Caco-2 (cell line): ENCODE data around the gene SH3BP4. TPM values are rescaled to one million over a fixed set of nuclear protein-coding genes. Genes with fewer than 3 reads are reported as not detected.
A peak's percentile ranks its signal among the peaks of the same experiment; 100 is the strongest.

Source experiments
- BruUV-seq: library from RNA; stranded (reverse); fragments of 400-500 nt; replicated peaks from 2 replicates; lab custom pipeline; 2021; lab: Mats Ljungman, UMichigan
- CTCF ChIA-PET: fragments of 300-600 bp; sonication (Branson Sonifier 250); formaldehyde crosslinking; loops from one replicate; lab custom pipeline; 2022; ENCODE audit warnings: antibody characterized with exemption; lab: Charles Lee
- POLR2A ChIA-PET: fragments of 300-600 bp; sonication (Branson Sonifier 250); formaldehyde crosslinking; loops from one replicate; lab custom pipeline; 2022; ENCODE audit warnings: antibody characterized with exemption; lab: Charles Lee
- DNase-seq, 2 experiments: peaks; one replicate each; pipeline versions ENCODE4 v3.0.0 to v3.0.0-alpha.2; 2020 to 2022
- H3K27me3 ChIP-seq: replicated peaks from 2 replicates; pipeline ENCODE4 v1.6.0; 2011; ENCODE audit warnings: low read length; ENCODE audit not compliant: control insufficient read depth, insufficient read depth
- H3K36me3 ChIP-seq: 2 replicates; pipeline ENCODE4 v1.5.1; 2011; ENCODE audit warnings: low read length; ENCODE audit not compliant: control insufficient read depth, insufficient read depth
- H3K4me1 ChIP-seq: fragments of 250-450 bp; sonication (Bioruptor Pico); 2 replicates; pipeline ENCODE4 v1.5.1; 2020; ENCODE audit warnings: mild to moderate bottlenecking
- H3K4me3 ChIP-seq: 2 replicates; pipeline ENCODE4 v1.5.1; 2011; ENCODE audit warnings: low read depth, mild to moderate bottlenecking, control low read depth, low read length
- H3K9me3 ChIP-seq: fragments of 250-450 bp; sonication (Bioruptor Pico); 2 replicates; pipeline ENCODE4 v1.5.1; 2020; ENCODE audit warnings: mild to moderate bottlenecking, moderate library complexity
- H3K27ac Mint-ChIP-seq: one replicate; pipeline ENCODE4 v1.8.0; 2022; ENCODE audit warnings: mixed read lengths; ENCODE audit not compliant: unreplicated experiment
- H3K27me3 Mint-ChIP-seq: one replicate; pipeline ENCODE4 v1.8.0; 2022; ENCODE audit warnings: mixed read lengths; ENCODE audit not compliant: insufficient read depth, unreplicated experiment
- H3K36me3 Mint-ChIP-seq: one replicate; pipeline ENCODE4 v1.8.0; 2022; ENCODE audit warnings: mild to moderate bottlenecking, mixed read lengths; ENCODE audit not compliant: insufficient read depth, unreplicated experiment
- H3K4me1 Mint-ChIP-seq: one replicate; pipeline ENCODE4 v1.8.0; 2022; ENCODE audit warnings: low read depth, mixed read lengths; ENCODE audit not compliant: unreplicated experiment
- H3K4me3 Mint-ChIP-seq: one replicate; pipeline ENCODE4 v1.8.0; 2022; ENCODE audit warnings: mild to moderate bottlenecking, moderate library complexity, mixed read lengths; ENCODE audit not compliant: unreplicated experiment
- H3K9me3 Mint-ChIP-seq: one replicate; pipeline ENCODE4 v1.8.0; 2022; ENCODE audit warnings: mixed read lengths; ENCODE audit not compliant: unreplicated experiment
- intact Hi-C: fragments of 100-400 bp; cut with micrococcal nuclease; formaldehyde crosslinking; loops from one replicate; pipeline ENCODE4 v1.10.0; 2022; ENCODE audit not compliant: unreplicated experiment
- total RNA-seq: library from RNA; stranded (reverse); gene quantifications from 2 replicates; pipeline ENCODE4 v1.2.3, GENCODE V29; 2022
- TF ChIP-seq, protein P1 (sequence below), 2 experiments: fragments of 200-600 bp in 1 of 2; IDR thresholded peaks; 1 replicate in 1 of 2; 2 replicates in 1 of 2; pipeline versions ENCODE4 v1.5.1 to v1.8.0; 2011 to 2022; ENCODE audit warnings: antibody characterized with exemption in 1 of 2, control low read depth in 1 of 2, inconsistent platforms in 1 of 2, low read depth in 1 of 2, low read length in 1 of 2, mild to moderate bottlenecking in 1 of 2, moderate library complexity in 1 of 2; ENCODE audit not compliant: insufficient read depth in 1 of 2, severe bottlenecking in 1 of 2, unreplicated experiment in 1 of 2

Gene SH3BP4
- total RNA-seq, 1 experiment from 2014 or later = 29.9 TPM

DNA sequence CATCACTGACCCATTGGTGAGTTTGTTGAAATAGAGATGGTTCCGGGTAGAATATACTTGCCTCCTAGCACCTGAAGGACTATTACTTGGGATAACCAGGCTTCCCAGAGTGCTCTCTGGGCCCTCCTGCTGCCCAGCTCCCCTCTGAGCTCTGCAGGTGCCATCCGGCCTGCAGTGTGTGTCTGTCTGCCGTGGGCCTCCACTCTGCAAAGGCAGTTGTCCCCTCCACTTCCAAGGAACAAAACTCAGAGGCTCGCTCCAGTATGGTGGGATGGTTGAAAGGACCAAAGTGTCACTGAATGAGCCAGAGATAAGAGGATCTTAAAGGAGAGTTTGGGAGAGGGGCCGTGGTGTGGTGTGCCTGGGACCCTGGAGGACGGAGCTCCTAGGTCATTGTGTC lies 57.3 kb downstream of the SH3BP4 start:
- no peaks in the 10 kb centered on the region for H3K9me3 ChIP-seq
- peaks cover 10% of the 10 kb centered on the region for H3K9me3 Mint-ChIP-seq
- H3K27me3 ChIP-seq = no peaks in the 10 kb centered on the region
- peaks cover 53% of the 10 kb centered on the region for H3K4me1 Mint-ChIP-seq
- peak overlapping the region; percentile 52 for H3K4me3 Mint-ChIP-seq
- ChIA-PET CTCF (interaction anchor here (1.0 to 1.1 kb wide), 2 partner anchors 28 to 98 kb away, joined by 4 to 5 read pairs; no protein-coding TSS in a partner anchor), POLR2A (interaction anchor here (0.6 to 1.1 kb wide), 2 partner anchors 28 to 716 kb away, joined by 4 to 5 read pairs; no protein-coding TSS in a partner anchor)
- H3K36me3 Mint-ChIP-seq = peaks cover 18% of the 10 kb centered on the region
- intact Hi-C loops = loop anchor here (5.0 kb wide), 3 partner anchors 48 to 332 kb away; no protein-coding TSS in a partner anchor
- TSS peak; percentile 85 for BruUV-seq
- H3K27me3 Mint-ChIP-seq = no peaks in the 10 kb centered on the region
- peak overlapping the region; percentile 96 for H3K27ac Mint-ChIP-seq
- no peaks in the 10 kb centered on the region for H3K36me3 ChIP-seq
- TF ChIP-seq, protein P1, sequence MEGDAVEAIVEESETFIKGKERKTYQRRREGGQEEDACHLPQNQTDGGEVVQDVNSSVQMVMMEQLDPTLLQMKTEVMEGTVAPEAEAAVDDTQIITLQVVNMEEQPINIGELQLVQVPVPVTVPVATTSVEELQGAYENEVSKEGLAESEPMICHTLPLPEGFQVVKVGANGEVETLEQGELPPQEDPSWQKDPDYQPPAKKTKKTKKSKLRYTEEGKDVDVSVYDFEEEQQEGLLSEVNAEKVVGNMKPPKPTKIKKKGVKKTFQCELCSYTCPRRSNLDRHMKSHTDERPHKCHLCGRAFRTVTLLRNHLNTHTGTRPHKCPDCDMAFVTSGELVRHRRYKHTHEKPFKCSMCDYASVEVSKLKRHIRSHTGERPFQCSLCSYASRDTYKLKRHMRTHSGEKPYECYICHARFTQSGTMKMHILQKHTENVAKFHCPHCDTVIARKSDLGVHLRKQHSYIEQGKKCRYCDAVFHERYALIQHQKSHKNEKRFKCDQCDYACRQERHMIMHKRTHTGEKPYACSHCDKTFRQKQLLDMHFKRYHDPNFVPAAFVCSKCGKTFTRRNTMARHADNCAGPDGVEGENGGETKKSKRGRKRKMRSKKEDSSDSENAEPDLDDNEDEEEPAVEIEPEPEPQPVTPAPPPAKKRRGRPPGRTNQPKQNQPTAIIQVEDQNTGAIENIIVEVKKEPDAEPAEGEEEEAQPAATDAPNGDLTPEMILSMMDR (IDR thresholded peaks at IDR 0.05; ENCODE audit: insufficient read depth in 1 of 2, low read depth in 1 of 2, low read length in 1 of 2, severe bottlenecking in 1 of 2, unreplicated experiment in 1 of 2) = no peak
- DNase-seq = no peak
- peaks cover 63% of the 10 kb centered on the region for H3K4me1 ChIP-seq
- H3K4me3 ChIP-seq = peak overlapping the region; percentile 7; the same call in 1 of the 2 replicates

DNA sequence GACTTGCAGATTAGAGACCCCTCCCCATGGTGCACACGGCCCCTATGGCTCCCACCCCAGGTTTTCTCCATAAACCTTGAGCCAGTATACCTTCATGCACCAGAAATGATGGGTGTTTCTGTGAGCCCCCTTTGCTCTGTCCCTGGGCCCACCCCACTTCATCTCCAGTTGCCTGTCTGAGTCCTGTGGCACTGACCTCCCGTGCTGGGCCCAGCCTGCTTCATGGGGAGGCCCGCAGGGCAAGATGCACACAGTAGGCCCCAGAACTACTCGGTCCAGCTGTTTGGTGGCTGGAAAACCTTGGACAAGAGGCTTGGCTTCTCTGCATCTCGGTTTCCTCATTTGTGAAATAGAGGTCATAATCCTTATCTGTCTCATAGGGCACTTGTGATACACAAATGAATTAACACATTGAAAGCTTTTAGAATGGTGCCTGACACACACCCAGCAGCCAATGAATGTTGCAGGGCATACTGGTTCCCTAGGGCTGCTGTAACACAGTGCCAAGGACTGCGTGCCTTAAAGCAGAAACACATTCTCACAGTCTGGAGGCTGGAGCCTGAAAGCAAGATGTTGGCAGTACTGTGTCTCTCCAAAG lies 58.4 kb downstream of the SH3BP4 start:
- Histone ChIP-seq H3K4me1 (peaks cover 52% of the 10 kb centered on the region), H3K36me3 (no peaks in the 10 kb centered on the region), H3K4me3 (no peak overlapping the region), H3K27me3 (no peaks in the 10 kb centered on the region), H3K9me3 (no peaks in the 10 kb centered on the region; the same call in 1 of the 2 replicates)
- POLR2A ChIA-PET = no interaction called here
- Mint-ChIP-seq H3K27me3 (no peaks in the 10 kb centered on the region), H3K9me3 (peaks cover 19% of the 10 kb centered on the region), H3K27ac (peak overlapping the region; percentile 96), H3K36me3 (peaks cover 18% of the 10 kb centered on the region), H3K4me3 (no peak overlapping the region), H3K4me1 (peaks cover 53% of the 10 kb centered on the region)
- BruUV-seq = no TSS peak
- no peak for DNase-seq
- CTCF ChIA-PET = no interaction called here
- TF ChIP-seq, protein P1 (IDR thresholded peaks at IDR 0.05; ENCODE audit: insufficient read depth in 1 of 2, low read depth in 1 of 2, low read length in 1 of 2, severe bottlenecking in 1 of 2, unreplicated experiment in 1 of 2) = no peak
- intact Hi-C loops = no loop called here

DNA sequence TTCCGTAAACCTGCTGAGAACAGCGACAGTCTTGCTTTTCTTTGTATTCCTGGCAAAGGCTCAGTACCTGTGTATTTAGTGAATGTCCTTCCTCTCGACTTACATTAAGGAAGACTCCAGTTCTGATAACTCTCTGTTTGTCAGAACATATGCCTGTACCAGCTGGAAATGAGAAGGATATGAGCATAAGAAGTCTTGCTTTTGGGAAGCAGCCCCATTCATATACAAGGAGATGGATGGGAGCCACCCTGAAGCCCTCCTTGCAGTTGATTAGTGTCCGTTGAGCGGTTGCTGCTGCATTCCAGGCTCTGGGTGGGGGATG lies 59.8 kb downstream of the SH3BP4 start:
- peak overlapping the region; percentile 96 for H3K27ac Mint-ChIP-seq
- DNase-seq = no peak
- H3K27me3 ChIP-seq = no peaks in the 10 kb centered on the region
- no TSS peak for BruUV-seq
- H3K27me3 Mint-ChIP-seq = no peaks in the 10 kb centered on the region
- no peaks in the 10 kb centered on the region for H3K36me3 ChIP-seq
- H3K36me3 Mint-ChIP-seq = peaks cover 25% of the 10 kb centered on the region
- intact Hi-C loops = no loop called here
- ChIA-PET POLR2A (no interaction called here), CTCF (no interaction called here)
- no peaks in the 10 kb centered on the region; the same call in 1 of the 2 replicates for H3K9me3 ChIP-seq
- H3K4me3 Mint-ChIP-seq = no peak overlapping the region
- no peak overlapping the region for H3K4me3 ChIP-seq
- peaks cover 46% of the 10 kb centered on the region for H3K4me1 Mint-ChIP-seq
- H3K9me3 Mint-ChIP-seq = peaks cover 19% of the 10 kb centered on the region
- peaks cover 38% of the 10 kb centered on the region for H3K4me1 ChIP-seq
- TF ChIP-seq, protein P1 (IDR thresholded peaks at IDR 0.05; ENCODE audit: insufficient read depth in 1 of 2, low read depth in 1 of 2, low read length in 1 of 2, severe bottlenecking in 1 of 2, unreplicated experiment in 1 of 2) = no peak
